ENCODE results near the gene MCOLN1.

Gene MCOLN1

DNA sequence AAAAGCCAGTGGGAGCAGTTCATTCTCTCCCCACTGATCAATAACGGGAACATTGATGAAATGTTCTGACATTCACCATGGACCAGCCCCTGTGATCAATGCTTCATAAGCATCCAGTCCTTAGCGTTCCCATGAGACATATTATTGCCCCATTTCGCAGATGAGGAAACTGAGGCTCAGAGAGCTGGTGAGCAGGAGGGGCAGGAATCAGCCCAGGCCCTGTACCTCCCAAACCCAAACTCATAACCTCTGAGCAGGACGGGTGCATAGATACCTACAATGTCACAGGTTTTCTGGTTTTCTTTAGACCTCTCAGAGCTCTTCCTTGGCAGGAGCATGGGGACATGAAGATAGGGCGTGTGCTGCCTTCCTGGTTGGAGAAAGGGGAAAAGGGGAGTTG is 2.1 kb downstream of the MCOLN1 start:
- no peak overlapping the region for H4K8ac ChIP-seq (ENCODE audit: low read depth, low read length)
- H3K79me2 ChIP-seq (ENCODE audit: control insufficient read depth, insufficient read depth, low read length, poor library complexity) = peaks cover 6% of the 10 kb centered on the region
- no peak for DNase-seq
- peaks cover 54 to 58% of the 10 kb centered on the region in 2 experiments for H3K36me3 ChIP-seq (ENCODE audit: control insufficient read depth in 1 of 2, insufficient read depth in 2 of 2, low read length in 2 of 2)
- no peak overlapping the region for H3K4ac ChIP-seq (ENCODE audit: low read depth, low read length)
- no peak overlapping the region for H3K18ac ChIP-seq (ENCODE audit: low read length)
- H3K27me3 ChIP-seq (ENCODE audit: insufficient read depth, low read length) = no peaks in the 10 kb centered on the region
- H4K91ac ChIP-seq (ENCODE audit: low read depth, low read length) = no peak overlapping the region
- no peak overlapping the region for H3K4me2 ChIP-seq (ENCODE audit: low read length)
- H3K14ac ChIP-seq (ENCODE audit: low read length) = no peak overlapping the region
- H3K79me1 ChIP-seq (ENCODE audit: low read length) = peaks cover 7% of the 10 kb centered on the region
- no peak overlapping the region for H3K4me3 ChIP-seq (ENCODE audit: low read depth, low read length)
- no peak overlapping the region for H2BK12ac ChIP-seq (ENCODE audit: low read length)
- WGBS (ENCODE audit: extremely low coverage, insufficient coverage, insufficient read length) = no CpG with 5 or more reads among the region's 5 CpGs
- H3K9ac ChIP-seq (ENCODE audit: low read length) = no peak overlapping the region
- no peak overlapping the region for H2AFZ ChIP-seq (ENCODE audit: insufficient read depth, low read length, poor library complexity)
- H3K27ac ChIP-seq (ENCODE audit: low read depth, low read length) = no peak overlapping the region
- no peak overlapping the region for H2BK5ac ChIP-seq (ENCODE audit: low read depth, low read length, poor library complexity)
- H3K4me1 ChIP-seq (ENCODE audit: control insufficient read depth in 1 of 2, insufficient read depth in 2 of 2, low read length in 2 of 2) = peaks cover 4 to 7% of the 10 kb centered on the region in 2 experiments
- no peak overlapping the region for H2AK5ac ChIP-seq (ENCODE audit: low read length)
- no peak overlapping the region for H2BK120ac ChIP-seq (ENCODE audit: insufficient read depth, low read length, poor library complexity)
- no peak overlapping the region for H3K23ac ChIP-seq (ENCODE audit: low read length)
- H3K9me3 ChIP-seq (ENCODE audit: insufficient read depth, low read depth, low read length) = peaks cover 4% of the 10 kb centered on the region
- no peak overlapping the region for H4K12ac ChIP-seq (ENCODE audit: low read depth, low read length)

DNA sequence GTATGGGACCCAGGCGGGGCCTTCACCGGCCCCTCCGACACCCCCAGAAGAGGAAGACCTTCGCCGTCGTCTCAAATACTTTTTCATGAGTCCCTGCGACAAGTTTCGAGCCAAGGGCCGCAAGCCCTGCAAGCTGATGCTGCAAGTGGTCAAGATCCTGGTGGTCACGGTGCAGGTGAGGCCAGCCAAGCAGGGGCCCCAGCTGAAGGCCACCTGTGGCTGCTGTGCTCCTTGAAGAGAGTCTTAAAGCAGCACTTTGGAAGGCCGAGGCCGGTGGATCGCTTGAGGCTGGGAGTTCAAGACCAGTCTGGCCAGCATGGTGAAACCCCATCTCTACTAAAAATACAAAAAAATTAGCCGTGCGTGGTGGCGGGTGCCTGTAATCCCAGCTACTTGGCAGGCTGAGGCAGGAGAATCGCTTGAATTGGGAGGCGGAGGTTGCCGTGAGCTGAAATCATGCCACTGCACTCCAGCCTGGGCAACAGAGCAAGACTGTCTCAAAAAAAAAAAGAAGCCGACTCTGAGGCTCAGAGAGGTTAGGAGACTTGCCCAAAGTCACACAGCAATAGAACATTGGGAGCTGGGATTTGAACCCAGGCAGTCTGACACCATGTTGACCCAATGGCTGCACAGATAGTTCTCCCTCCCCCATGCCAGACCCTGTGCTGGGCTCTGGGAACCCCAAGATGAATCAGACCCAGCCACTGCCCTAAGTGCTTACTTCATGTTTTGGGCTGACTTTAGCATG is 2.7 kb downstream of the MCOLN1 start:
- H3K4me1 ChIP-seq (ENCODE audit: control insufficient read depth in 1 of 2, insufficient read depth in 2 of 2, low read length in 2 of 2) = peaks cover 4 to 7% of the 10 kb centered on the region in 2 experiments
- WGBS (ENCODE audit: extremely low coverage, insufficient coverage, insufficient read length) = no CpG with 5 or more reads among the region's 20 CpGs

DNA sequence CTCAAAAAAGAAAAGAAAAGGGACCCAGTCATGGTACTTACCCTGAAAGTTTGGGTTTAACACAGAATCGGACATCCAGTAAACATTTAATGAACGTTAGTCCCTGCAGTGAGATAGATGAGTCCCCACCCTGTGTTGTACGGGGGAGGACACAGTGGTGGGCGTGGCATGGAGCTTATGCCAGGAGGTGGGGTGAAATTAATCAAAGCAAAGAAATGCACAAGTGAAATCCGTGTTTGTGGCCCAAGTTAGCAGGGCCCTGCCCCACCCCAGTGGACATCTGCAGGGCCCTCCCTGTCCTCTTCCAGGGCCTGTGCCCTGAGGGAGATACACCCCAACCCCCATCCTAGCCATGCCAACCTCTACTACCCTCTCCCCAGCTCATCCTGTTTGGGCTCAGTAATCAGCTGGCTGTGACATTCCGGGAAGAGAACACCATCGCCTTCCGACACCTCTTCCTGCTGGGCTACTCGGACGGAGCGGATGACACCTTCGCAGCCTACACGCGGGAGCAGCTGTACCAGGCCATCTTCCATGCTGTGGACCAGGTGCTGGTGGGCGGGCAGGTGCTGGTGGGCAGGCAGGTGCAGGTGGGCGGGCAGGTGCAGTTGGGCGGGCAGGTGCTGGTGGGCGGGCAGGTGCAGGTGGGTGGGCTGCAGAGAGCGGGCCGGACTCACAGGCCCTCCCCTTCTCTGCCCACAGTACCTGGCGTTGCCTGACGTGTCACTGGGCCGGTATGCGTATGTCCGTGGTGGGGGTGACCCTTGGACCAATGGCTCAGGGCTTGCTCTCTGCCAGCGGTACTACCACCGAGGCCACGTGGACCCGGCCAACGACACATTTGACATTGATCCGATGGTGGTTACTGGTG is 3.9 kb downstream of the MCOLN1 start:
- Histone ChIP-seq H4K12ac (ENCODE audit: low read depth, low read length) (no peak overlapping the region), H3K4ac (ENCODE audit: low read depth, low read length) (no peak overlapping the region), H3K27me3 (ENCODE audit: insufficient read depth, low read length) (no peaks in the 10 kb centered on the region), H3K9me3 (ENCODE audit: insufficient read depth, low read depth, low read length) (peaks cover 4% of the 10 kb centered on the region), H4K91ac (ENCODE audit: low read depth, low read length) (no peak overlapping the region), H3K14ac (ENCODE audit: low read length) (no peak overlapping the region), H2BK5ac (ENCODE audit: low read depth, low read length, poor library complexity) (no peak overlapping the region), H3K79me1 (ENCODE audit: low read length) (peaks cover 7% of the 10 kb centered on the region), H3K27ac (ENCODE audit: low read depth, low read length) (no peak overlapping the region), H3K23ac (ENCODE audit: low read length) (no peak overlapping the region), H2AFZ (ENCODE audit: insufficient read depth, low read length, poor library complexity) (no peak overlapping the region), H2BK12ac (ENCODE audit: low read length) (no peak overlapping the region), H3K4me1 (ENCODE audit: control insufficient read depth in 1 of 2, insufficient read depth in 2 of 2, low read length in 2 of 2) (peaks cover 4 to 7% of the 10 kb centered on the region in 2 experiments), H2AK5ac (ENCODE audit: low read length) (no peak overlapping the region), H3K36me3 (ENCODE audit: control insufficient read depth in 1 of 2, insufficient read depth in 2 of 2, low read length in 2 of 2) (peaks cover 52 to 54% of the 10 kb centered on the region in 2 experiments), H2BK120ac (ENCODE audit: insufficient read depth, low read length, poor library complexity) (no peak overlapping the region), H3K4me3 (ENCODE audit: low read depth, low read length) (no peak overlapping the region), H3K18ac (ENCODE audit: low read length) (no peak overlapping the region), H3K9ac (ENCODE audit: low read length) (no peak overlapping the region), H3K4me2 (ENCODE audit: low read length) (no peak overlapping the region), H3K79me2 (ENCODE audit: control insufficient read depth, insufficient read depth, low read length, poor library complexity) (peaks cover 6% of the 10 kb centered on the region), H4K8ac (ENCODE audit: low read depth, low read length) (no peak overlapping the region)
- no CpG with 5 or more reads among the region's 31 CpGs for WGBS (ENCODE audit: extremely low coverage, insufficient coverage, insufficient read length)
- no peak for DNase-seq

More for the DNA sequence above, 2.7 kb downstream of the MCOLN1 start:
- H2BK12ac ChIP-seq (ENCODE audit: low read length) = no peak overlapping the region
- no peak overlapping the region for H3K4me3 ChIP-seq (ENCODE audit: low read depth, low read length)
- no peak overlapping the region for H2AK5ac ChIP-seq (ENCODE audit: low read length)
- DNase-seq = no peak
- H2AFZ ChIP-seq (ENCODE audit: insufficient read depth, low read length, poor library complexity) = no peak overlapping the region
- H4K8ac ChIP-seq (ENCODE audit: low read depth, low read length) = no peak overlapping the region
- no peaks in the 10 kb centered on the region for H3K27me3 ChIP-seq (ENCODE audit: insufficient read depth, low read length)
- H3K79me1 ChIP-seq (ENCODE audit: low read length) = peaks cover 7% of the 10 kb centered on the region
- H4K91ac ChIP-seq (ENCODE audit: low read depth, low read length) = no peak overlapping the region
- H2BK5ac ChIP-seq (ENCODE audit: low read depth, low read length, poor library complexity) = no peak overlapping the region
- no peak overlapping the region for H3K23ac ChIP-seq (ENCODE audit: low read length)
- H3K14ac ChIP-seq (ENCODE audit: low read length) = no peak overlapping the region
- H3K4me2 ChIP-seq (ENCODE audit: low read length) = no peak overlapping the region
- no peak overlapping the region for H3K9ac ChIP-seq (ENCODE audit: low read length)
- H3K18ac ChIP-seq (ENCODE audit: low read length) = no peak overlapping the region
- peaks cover 54 to 58% of the 10 kb centered on the region in 2 experiments for H3K36me3 ChIP-seq (ENCODE audit: control insufficient read depth in 1 of 2, insufficient read depth in 2 of 2, low read length in 2 of 2)
- no peak overlapping the region for H4K12ac ChIP-seq (ENCODE audit: low read depth, low read length)
- H2BK120ac ChIP-seq (ENCODE audit: insufficient read depth, low read length, poor library complexity) = no peak overlapping the region
- no peak overlapping the region for H3K27ac ChIP-seq (ENCODE audit: low read depth, low read length)
- peaks cover 4% of the 10 kb centered on the region for H3K9me3 ChIP-seq (ENCODE audit: insufficient read depth, low read depth, low read length)
- no peak overlapping the region for H3K4ac ChIP-seq (ENCODE audit: low read depth, low read length)
- peaks cover 6% of the 10 kb centered on the region for H3K79me2 ChIP-seq (ENCODE audit: control insufficient read depth, insufficient read depth, low read length, poor library complexity)

DNA sequence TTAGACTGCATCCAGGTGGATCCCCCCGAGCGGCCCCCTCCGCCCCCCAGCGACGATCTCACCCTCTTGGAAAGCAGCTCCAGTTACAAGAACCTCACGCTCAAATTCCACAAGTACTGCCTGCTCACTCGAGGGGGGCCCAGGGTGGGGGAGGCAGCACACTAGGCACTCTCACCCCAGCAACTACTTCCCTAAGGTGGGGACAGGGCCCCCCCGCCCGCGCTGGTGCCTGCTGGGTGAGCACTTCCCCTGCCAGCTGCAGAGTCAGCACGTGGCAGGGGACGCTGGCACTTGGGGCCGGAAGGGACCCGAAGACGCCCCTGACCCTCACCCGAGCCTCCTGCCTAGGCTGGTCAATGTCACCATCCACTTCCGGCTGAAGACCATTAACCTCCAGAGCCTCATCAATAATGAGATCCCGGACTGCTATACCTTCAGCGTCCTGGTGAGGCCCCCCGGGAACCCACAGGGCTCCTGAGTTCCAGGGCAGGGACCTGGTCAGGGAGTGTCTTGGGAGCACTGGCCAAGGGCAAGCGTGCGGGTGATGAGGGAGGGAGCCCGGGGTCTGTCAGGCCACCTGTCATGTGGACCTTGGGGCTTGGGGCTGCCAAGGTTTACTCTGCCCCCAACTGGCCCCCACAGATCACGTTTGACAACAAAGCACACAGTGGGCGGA is 5.2 kb downstream of the MCOLN1 start:
- Histone ChIP-seq H3K27me3 (ENCODE audit: insufficient read depth, low read length) (no peaks in the 10 kb centered on the region), H4K8ac (ENCODE audit: low read depth, low read length) (no peak overlapping the region), H3K79me2 (ENCODE audit: control insufficient read depth, insufficient read depth, low read length, poor library complexity) (peaks cover 2% of the 10 kb centered on the region), H3K23ac (ENCODE audit: low read length) (no peak overlapping the region), H3K18ac (ENCODE audit: low read length) (no peak overlapping the region), H2AFZ (ENCODE audit: insufficient read depth, low read length, poor library complexity) (no peak overlapping the region), H4K91ac (ENCODE audit: low read depth, low read length) (no peak overlapping the region), H3K36me3 (ENCODE audit: control insufficient read depth in 1 of 2, insufficient read depth in 2 of 2, low read length in 2 of 2) (peaks cover 56 to 60% of the 10 kb centered on the region in 2 experiments), H2AK5ac (ENCODE audit: low read length) (no peak overlapping the region), H4K12ac (ENCODE audit: low read depth, low read length) (no peak overlapping the region), H3K14ac (ENCODE audit: low read length) (no peak overlapping the region), H3K9me3 (ENCODE audit: insufficient read depth, low read depth, low read length) (peaks cover 4% of the 10 kb centered on the region), H3K4me2 (ENCODE audit: low read length) (no peak overlapping the region), H3K9ac (ENCODE audit: low read length) (no peak overlapping the region), H2BK5ac (ENCODE audit: low read depth, low read length, poor library complexity) (no peak overlapping the region), H3K4ac (ENCODE audit: low read depth, low read length) (no peak overlapping the region), H3K79me1 (ENCODE audit: low read length) (peaks cover under 1% of the 10 kb centered on the region), H2BK120ac (ENCODE audit: insufficient read depth, low read length, poor library complexity) (no peak overlapping the region), H2BK12ac (ENCODE audit: low read length) (no peak overlapping the region), H3K4me1 (ENCODE audit: control insufficient read depth in 1 of 2, insufficient read depth in 2 of 2, low read length in 2 of 2) (peaks cover 4 to 8% of the 10 kb centered on the region in 2 experiments), H3K4me3 (ENCODE audit: low read depth, low read length) (no peak overlapping the region), H3K27ac (ENCODE audit: low read depth, low read length) (no peak overlapping the region)
- no CpG with 5 or more reads among the region's 25 CpGs for WGBS (ENCODE audit: extremely low coverage, insufficient coverage, insufficient read length)
- DNase-seq = no peak
